OCI-LY7 (cell line): ENCODE data around the gene HHIP. TPM values are rescaled to one million over a fixed set of nuclear protein-coding genes. Genes with fewer than 3 reads are reported as not detected.
"Not testable (repeated sequence)": the region's sequence is repeated elsewhere in the genome, so short reads cannot be mapped to it uniquely, and the experiment has no call there.

Experiments used
- BruUV-seq: library from RNA; stranded (reverse); fragments of 400-500 nt; replicated peaks from 2 replicates; lab custom pipeline; 2021; lab: Mats Ljungman, UMichigan
- CTCF ChIA-PET: fragments of 300-600 bp; sonication (Branson Sonifier 250); formaldehyde crosslinking; loops from one replicate; lab custom pipeline; 2022; ENCODE audit warnings: antibody characterized with exemption; ENCODE audit not compliant: unreplicated experiment; lab: Charles Lee
- POLR2A ChIA-PET: fragments of 300-600 bp; sonication (Branson Sonifier 250); formaldehyde crosslinking; loops from one replicate; lab custom pipeline; 2022; ENCODE audit warnings: antibody characterized with exemption; lab: Charles Lee
- DNase-seq: peaks from one replicate; pipeline ENCODE4 v3.0.0-alpha.2; 2015; ENCODE audit warnings: low spot score
- H2AFZ ChIP-seq: fragments of 200-600 bp; sonication (generic), shearing (Covaris generic); 2 replicates; pipeline ENCODE4 v1.6.1; 2014; ENCODE audit warnings: mild to moderate bottlenecking, antibody characterized with exemption, low read length, moderate library complexity
- H3K27ac ChIP-seq: fragments of 200-600 bp; sonication (generic); 2 replicates; pipeline ENCODE4 v1.5.1; 2014; ENCODE audit warnings: mixed run types, low read depth, mild to moderate bottlenecking, moderate library complexity, low read length, inconsistent platforms; ENCODE audit not compliant: poor library complexity, severe bottlenecking
- H3K36me3 ChIP-seq: fragments of 200-600 bp; sonication (generic); 2 replicates; pipeline ENCODE4 v1.6.1; 2014; ENCODE audit warnings: mild to moderate bottlenecking, antibody characterized with exemption, low read length, moderate library complexity, mixed read lengths; ENCODE audit not compliant: insufficient read depth
- H3K4me1 ChIP-seq: fragments of 200-600 bp; sonication (generic); 2 replicates; pipeline ENCODE4 v1.5.1; 2014; ENCODE audit warnings: mild to moderate bottlenecking, low read length; ENCODE audit not compliant: insufficient read depth, poor library complexity, severe bottlenecking
- H3K4me2 ChIP-seq: fragments of 200-600 bp; sonication (generic); 2 replicates; pipeline ENCODE4 v1.6.1; 2014; ENCODE audit warnings: mild to moderate bottlenecking, low read length
- H3K4me3 ChIP-seq: fragments of 200-600 bp; sonication (generic); 2 replicates; pipeline ENCODE4 v1.5.1; 2014; ENCODE audit warnings: mild to moderate bottlenecking, low read depth, low read length; ENCODE audit not compliant: poor library complexity, severe bottlenecking
- H3K79me2 ChIP-seq: fragments of 200-600 bp; sonication (generic); 2 replicates; pipeline ENCODE4 v1.6.1; 2016; ENCODE audit warnings: low read depth, mild to moderate bottlenecking, low read length, moderate library complexity, mixed read lengths; ENCODE audit not compliant: insufficient read depth
- H3K9me2 ChIP-seq: fragments of 200-600 bp; sonication (generic); 2 replicates; pipeline ENCODE4 v1.6.1; 2016; ENCODE audit warnings: mild to moderate bottlenecking, low read length, mixed read lengths; ENCODE audit not compliant: insufficient read depth
- H3K9me3 ChIP-seq: fragments of 200-600 bp; sonication (generic); 2 replicates; pipeline ENCODE4 v1.6.1; 2014; ENCODE audit warnings: mild to moderate bottlenecking, mixed run types, low read length, mixed read lengths
- H4K20me1 ChIP-seq: fragments of 200-600 bp; sonication (generic); 2 replicates; pipeline ENCODE4 v1.6.1; 2014; ENCODE audit warnings: mild to moderate bottlenecking, antibody characterized with exemption, low read length, moderate library complexity, mixed read lengths; ENCODE audit not compliant: insufficient read depth
- EZH2phosphoT487 ChIP-seq: fragments of 200-600 bp; sonication (generic); IDR thresholded peaks from 2 replicates; pipeline ENCODE4 v1.6.1; 2018; ENCODE audit warnings: low read depth, borderline replicate concordance, mild to moderate bottlenecking, mixed run types, antibody characterized with exemption, low read length, moderate library complexity, mixed read lengths
- intact Hi-C: fragments of 100-400 bp; cut with micrococcal nuclease; formaldehyde crosslinking; loops from one replicate; pipeline ENCODE4 v1.10.0; 2022; ENCODE audit not compliant: unreplicated experiment
- small RNA-seq: library from RNA; depleted of rRNA; stranded (forward); fragments of <200 nt; gene quantifications from one replicate; pipeline ENCODE3, GENCODE V24; 2014
- total RNA-seq, 2 experiments: library from RNA; depleted of rRNA in 1 of 2; stranded (reverse); fragments of >200 nt in 1 of 2; shearing (Covaris generic) in 1 of 2; gene quantifications; 2 replicates each; pipeline ENCODE4 v1.2.3, GENCODE V29; 2014 to 2022
- TF ChIP-seq, protein P1 (sequence below): fragments of 200-600 bp; sonication (generic); conservative IDR thresholded peaks from 2 replicates; pipeline ENCODE4 v1.5.1; 2014; ENCODE audit warnings: mild to moderate bottlenecking, antibody characterized with exemption, low read length, moderate library complexity, mixed read lengths

The HHIP gene
- total RNA-seq, 2 experiments from 2014 or later: not detected

DNA sequence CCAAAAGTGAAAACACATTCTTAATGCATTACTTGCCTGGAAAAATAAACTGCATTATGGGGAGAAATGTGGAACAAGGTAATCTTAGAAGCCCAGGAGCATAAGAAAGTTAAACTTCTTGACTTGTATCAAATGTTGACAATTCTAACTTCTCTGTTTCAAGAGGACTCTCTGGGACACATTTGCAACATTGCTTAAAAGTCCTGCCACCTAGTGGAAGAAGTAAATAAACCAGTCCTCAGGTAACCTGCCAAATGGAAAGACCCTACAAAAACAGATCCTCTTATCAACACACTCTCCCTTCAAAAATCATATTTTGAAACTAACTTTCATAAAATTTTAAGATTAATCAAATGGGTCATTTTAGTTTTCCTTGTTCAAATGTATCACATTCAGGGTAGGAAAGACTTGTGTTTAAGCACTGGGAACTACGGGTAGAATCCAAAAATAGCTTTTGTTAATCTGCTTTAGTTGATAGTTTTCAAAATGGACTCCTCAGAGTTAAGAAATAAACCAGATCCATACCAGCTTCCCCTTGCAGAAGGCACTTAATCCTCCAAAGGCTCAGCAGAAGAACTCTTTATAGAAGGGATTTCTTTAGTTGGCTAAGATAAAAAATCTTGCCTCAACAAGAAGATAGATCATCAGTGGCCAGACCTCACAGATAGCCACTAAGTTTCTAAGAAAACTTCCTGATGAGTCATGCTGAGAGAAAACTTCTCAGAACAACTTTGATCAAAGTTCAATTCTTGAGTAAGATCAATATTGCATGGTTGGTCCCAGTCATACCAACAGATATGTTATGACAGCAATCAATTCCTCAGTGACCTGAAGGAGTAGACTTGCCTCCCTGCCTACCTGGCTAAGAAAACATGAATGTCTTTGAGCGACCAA lies 141.7 kb downstream of the HHIP start:
- ChIA-PET POLR2A (no interaction called here), CTCF (no interaction called here)
- Histone ChIP-seq H3K27ac (no peak overlapping the region), H4K20me1 (no peaks in the 10 kb centered on the region), H2AFZ (no peak overlapping the region), H3K9me2 (no peaks in the 10 kb centered on the region), H3K4me3 (no peak overlapping the region), H3K79me2 (no peaks in the 10 kb centered on the region), H3K4me1 (no peaks in the 10 kb centered on the region), H3K36me3 (no peaks in the 10 kb centered on the region), H3K4me2 (no peak overlapping the region), H3K9me3 (no peaks in the 10 kb centered on the region)
- intact Hi-C loops: loop anchor here (1.0 to 10.0 kb wide), 3 partner anchors 173 to 611 kb away; no protein-coding TSS in a partner anchor
- no peak for TF ChIP-seq EZH2phosphoT487
- TF ChIP-seq, protein P1, sequence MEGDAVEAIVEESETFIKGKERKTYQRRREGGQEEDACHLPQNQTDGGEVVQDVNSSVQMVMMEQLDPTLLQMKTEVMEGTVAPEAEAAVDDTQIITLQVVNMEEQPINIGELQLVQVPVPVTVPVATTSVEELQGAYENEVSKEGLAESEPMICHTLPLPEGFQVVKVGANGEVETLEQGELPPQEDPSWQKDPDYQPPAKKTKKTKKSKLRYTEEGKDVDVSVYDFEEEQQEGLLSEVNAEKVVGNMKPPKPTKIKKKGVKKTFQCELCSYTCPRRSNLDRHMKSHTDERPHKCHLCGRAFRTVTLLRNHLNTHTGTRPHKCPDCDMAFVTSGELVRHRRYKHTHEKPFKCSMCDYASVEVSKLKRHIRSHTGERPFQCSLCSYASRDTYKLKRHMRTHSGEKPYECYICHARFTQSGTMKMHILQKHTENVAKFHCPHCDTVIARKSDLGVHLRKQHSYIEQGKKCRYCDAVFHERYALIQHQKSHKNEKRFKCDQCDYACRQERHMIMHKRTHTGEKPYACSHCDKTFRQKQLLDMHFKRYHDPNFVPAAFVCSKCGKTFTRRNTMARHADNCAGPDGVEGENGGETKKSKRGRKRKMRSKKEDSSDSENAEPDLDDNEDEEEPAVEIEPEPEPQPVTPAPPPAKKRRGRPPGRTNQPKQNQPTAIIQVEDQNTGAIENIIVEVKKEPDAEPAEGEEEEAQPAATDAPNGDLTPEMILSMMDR: peak; percentile 81
- DNase-seq: peak; percentile 46
- BruUV-seq: no TSS peak

DNA sequence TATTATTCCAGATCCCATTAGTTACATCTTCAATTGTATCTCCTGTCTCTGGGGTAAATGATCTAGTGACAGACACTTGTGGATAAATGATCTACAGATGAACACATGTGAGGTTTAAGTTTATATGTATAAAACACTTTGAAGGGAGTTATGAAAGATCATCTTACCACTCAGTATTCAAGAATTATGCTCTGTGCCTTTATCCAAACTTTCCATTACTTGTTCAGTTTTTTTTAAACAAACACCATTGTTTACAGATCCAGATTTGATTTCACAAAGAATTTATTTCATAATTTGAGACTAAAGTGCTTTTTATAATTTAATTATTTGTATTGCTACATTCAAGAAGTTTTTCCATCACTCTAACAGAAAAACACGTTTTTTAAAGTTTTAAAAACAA lies 142.5 kb downstream of the HHIP start:
- H3K9me3 ChIP-seq: no peaks in the 10 kb centered on the region
- no peak overlapping the region for H3K27ac ChIP-seq
- H3K36me3 ChIP-seq: no peaks in the 10 kb centered on the region
- no peaks in the 10 kb centered on the region for H3K9me2 ChIP-seq
- no peak overlapping the region for H3K4me2 ChIP-seq
- no peaks in the 10 kb centered on the region for H3K4me1 ChIP-seq
- CTCF ChIA-PET: no interaction called here
- H3K4me3 ChIP-seq: no peak overlapping the region
- no TSS peak for BruUV-seq
- no peaks in the 10 kb centered on the region for H3K79me2 ChIP-seq
- TF ChIP-seq EZH2phosphoT487: no peak
- TF ChIP-seq, protein P1: no peak
- H4K20me1 ChIP-seq: no peaks in the 10 kb centered on the region
- POLR2A ChIA-PET: no interaction called here
- DNase-seq: no peak
- intact Hi-C loops: loop anchor here (10.0 kb wide), 2 partner anchors 174 to 276 kb away; no protein-coding TSS in a partner anchor
- H2AFZ ChIP-seq: no peak overlapping the region

DNA sequence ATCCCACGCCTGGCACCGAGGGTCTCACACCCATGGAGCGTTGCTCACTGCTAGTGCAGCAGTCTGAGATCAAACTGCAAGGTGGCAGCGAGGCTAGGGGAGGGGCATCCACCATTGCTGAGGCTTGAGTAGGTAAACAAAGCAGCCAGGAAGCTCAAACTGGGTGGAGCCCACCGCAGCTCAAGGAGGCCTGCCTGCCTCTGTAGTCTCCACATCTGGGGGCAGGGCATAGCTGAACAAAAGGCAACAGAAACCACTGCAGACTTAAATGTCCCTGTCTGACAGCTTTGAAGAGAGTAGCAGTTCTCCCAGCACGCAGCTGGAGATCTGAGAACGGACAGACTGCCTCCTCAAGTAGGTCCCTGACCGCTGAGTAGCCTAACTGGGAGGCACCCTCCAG lies 146.0 kb downstream of the HHIP start:
- H3K27ac ChIP-seq, H3K4me2 ChIP-seq, POLR2A ChIA-PET, H3K79me2 ChIP-seq, H3K4me1 ChIP-seq, H3K9me3 ChIP-seq, intact Hi-C loops, H3K36me3 ChIP-seq, H2AFZ ChIP-seq, H3K4me3 ChIP-seq, H3K9me2 ChIP-seq, CTCF ChIA-PET, BruUV-seq, DNase-seq, H4K20me1 ChIP-seq: not testable (repeated sequence)

Small RNA genes lying within 50 kb of the gene (small RNA-seq; reads per million reads assigned to genes)
- not detected for gene RF02271
